GM21737 (cell line): ENCODE results near the gene SOX6.

Experiments used
- ATAC-seq: cut with Tn5 transposase; IDR thresholded peaks from one replicate; pipeline ENCODE4 v1.9.1; 2021; ENCODE audit warnings: mild to moderate bottlenecking, moderate library complexity; ENCODE audit not compliant: unreplicated experiment

SOX6 gene

DNA sequence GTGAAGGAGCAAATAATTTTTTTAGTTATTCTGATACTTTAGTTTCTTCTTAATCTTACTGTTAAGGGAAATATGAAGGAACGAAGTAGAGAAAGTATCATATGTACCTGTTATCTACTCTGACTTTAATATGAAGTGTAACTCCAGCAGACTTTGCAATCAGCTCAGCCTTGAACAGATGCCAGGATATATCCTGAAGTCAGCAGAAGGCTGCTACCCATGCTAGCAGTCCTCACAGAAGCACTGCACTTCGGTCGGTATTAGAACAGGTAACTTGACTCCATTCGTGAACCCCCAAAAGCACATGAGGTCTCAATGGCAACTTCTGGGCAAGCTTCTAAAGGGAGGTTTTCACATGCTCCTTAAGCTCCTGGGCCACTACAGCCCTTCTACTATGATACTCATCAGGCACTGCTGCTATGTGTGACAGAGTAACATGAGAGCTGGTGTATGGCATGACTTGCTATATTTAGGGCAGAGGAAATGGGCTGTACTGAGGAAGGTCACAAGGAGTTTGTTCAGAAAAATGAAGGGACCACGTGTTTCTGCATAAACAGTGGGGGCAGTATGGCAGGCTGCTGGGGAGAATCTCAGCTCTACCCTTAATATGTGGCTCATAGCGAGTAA is 344.1 kb downstream of the SOX6 start:
- no peak for ATAC-seq

GRCh38 chr11:16011396-16011795 is 344.9 kb downstream of the SOX6 start:
- ATAC-seq = no peak

DNA sequence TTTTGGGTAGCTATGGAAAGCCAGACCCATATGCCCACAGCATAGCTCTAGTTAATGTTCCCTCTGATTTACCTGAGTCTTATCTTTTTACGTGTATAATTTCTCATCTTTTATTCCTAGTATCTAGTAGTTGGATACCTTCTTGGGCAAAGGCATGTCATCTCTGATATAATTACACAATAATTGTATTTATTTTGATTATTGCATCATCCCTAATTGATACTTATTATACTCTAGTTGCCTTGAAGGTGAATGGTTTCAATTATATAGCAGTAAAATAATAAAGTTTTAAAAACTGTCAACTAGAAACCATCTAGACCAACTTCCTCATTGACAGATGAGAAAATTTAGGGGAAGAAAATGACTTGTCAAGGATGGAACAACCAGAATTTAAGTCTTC is 347.3 kb downstream of the SOX6 start:
- ATAC-seq = no peak

- no peak for ATAC-seq
Observed at GRCh38 chr11:16007514-16007913, 348.8 kb downstream of the SOX6 start.

DNA sequence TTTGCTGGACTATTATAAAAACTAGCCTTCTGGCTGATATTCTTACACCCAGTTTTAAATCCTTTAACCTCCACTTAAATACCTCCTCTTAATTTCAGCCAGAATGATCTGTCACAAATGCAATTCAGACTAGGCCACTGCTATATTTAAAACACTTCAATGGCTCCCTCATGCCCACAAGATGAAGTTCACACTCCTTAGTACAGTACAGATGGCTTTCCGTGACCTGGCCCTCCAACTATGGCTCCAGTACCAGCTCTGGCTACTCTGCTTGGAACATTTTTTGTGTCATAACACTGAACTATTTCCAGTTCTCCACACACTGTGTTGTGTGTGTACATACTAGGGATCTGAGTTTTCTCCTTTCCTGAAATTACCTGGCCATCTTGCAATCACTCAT is 353.4 kb downstream of the SOX6 start:
- no peak for ATAC-seq

DNA sequence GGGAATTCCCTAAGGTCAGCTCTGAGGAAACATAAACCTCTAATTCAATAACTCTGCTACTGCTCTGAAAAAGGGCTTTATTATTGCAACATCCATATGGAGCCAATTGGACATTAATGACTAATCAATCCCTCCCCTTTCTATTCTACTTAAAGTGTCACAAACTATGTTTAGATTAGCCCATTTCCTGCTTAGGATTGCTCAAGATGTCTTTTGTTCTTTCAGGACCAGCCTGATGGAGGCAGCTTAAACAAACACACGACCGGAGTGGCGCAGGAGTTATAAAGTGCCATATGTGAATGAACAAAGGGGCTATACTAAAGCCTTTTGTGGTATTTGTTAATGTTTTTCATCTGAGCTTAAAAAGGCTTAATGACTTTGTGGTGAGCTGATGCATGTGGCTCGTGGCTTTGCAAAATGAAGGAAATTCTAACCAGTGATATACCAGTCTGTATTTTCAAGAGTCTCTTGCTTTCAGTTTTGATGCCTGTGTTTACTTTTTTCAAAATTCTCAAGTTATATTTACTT is 354.4 kb downstream of the SOX6 start:
- no peak for ATAC-seq

DNA sequence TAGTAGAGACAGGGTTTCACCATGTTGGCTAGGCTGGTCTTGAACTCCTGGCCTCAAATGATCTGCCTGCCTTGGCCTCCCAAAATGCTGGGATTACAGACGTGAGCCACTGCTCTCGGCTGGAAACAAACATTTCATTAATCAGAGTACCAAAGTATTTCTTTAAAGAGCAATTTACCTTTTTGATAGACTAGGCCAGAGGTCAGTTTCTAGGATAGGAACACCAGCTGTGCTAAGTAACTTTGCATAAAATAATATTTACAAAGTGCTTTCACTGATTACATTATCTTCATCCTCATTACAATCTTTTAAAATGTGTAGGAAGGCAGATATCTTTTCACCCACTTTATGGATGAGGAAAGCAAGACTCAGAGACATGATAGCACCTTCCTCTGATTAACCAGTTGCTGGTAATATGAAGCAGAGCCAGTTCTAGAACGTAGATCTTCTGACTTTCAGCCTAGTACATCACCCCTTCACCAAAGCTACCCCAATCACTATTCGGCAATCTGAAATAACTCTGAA is 355.2 kb downstream of the SOX6 start:
- no peak for ATAC-seq

GRCh38 chr11:16000065-16000464 is 356.3 kb downstream of the SOX6 start:
- no peak for ATAC-seq

DNA sequence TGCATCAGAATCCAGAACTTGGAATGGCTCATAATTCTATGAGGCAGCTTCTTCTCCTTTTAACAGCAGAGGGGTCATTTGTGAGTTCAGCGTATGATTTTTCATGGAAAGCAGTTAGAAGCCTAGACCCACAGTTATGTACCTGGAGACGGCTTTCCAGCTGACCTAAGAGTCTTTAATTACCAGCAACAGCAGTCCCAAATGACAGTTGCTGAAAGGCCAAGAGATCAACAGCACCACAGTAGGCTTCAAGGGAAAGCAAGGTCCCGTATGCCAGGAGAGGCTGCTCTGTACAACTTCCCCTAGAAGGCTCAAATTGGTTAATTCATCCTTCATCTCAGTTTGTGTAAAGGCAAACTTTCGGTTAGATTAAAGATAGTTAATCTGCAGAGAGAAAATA is 363.0 kb downstream of the SOX6 start:
- ATAC-seq = no peak

GRCh38 chr11:15991215-15991614 is 365.1 kb downstream of the SOX6 start:
- no peak for ATAC-seq

GRCh38 chr11:15989685-15990084 is 366.7 kb downstream of the SOX6 start:
- no peak for ATAC-seq

DNA sequence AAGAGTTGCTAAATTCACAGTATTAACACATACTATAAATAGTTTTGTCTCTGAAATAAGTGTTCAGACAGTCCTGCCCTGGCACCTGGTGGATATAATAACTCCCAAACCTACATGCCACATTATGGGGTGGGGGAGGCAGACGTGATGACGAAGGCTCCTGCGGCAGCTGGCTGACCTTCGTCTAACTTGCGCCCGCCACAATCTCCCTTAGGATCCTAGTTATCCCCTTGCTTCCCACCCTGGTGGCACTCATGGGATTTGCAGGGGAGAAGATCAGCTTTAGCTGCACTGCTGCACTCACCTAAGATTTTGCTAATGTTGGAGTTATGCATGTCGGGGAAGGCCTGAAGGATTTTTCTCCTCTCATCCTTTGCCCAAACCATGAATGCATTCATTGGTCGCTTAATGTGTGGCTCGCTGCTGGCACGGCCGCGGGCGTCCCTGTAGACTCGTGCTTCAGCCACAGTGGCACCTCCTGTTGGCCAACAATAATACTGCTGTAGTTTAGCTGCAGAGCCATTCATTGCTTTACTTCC is 367.6 kb downstream of the SOX6 start:
- no peak for ATAC-seq

DNA sequence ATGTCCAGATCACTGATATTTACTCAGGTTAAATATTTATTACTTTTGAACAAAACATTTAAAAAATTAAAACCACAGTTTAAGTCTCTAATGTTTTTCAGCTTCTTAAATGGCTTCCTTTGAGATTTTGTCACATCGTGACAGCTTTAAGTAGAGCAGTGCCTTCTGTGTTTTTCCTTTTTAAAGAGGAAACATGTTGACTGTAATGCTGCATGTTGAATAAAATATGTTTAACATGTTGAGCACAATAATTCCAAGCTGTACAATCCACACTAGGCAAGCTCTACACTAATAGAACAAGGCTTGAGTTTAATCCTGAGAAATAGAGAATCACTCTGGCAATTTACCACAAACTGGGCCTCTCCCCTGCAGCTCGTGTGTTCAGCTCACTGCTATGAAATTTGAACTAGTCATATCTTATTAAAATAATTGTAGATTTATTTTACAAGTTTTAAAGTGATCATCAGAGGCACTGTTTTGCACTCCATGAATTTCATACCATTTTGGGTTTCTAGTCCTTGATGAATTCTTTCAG is 368.3 kb downstream of the SOX6 start:
- no peak for ATAC-seq

- no peak for ATAC-seq
Observed at GRCh38 chr11:15987046-15987445, 369.3 kb downstream of the SOX6 start.

GRCh38 chr11:15985860-15986139 is 370.5 kb downstream of the SOX6 start:
- no peak for ATAC-seq

GRCh38 chr11:15985127-15985859 is 371.1 kb downstream of the SOX6 start:
- ATAC-seq = no peak

DNA sequence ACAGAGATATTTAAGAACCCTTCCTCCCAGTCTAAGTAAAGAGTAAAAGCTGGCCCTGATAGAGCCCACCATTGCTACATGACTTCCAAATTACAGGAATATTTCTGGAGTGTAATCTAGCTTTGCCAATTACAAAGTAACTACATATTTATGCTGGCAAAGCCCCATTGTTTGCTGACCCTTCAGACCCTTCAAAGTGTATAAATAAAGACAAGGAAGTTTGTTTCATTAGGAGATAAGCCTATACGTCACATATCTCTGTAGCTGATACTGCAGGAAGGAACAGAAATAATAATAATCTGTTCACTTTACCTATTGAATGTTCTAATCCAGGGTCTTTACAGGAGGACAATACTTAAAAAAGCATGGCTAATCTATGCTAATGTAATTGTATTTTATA is 375.1 kb downstream of the SOX6 start:
- ATAC-seq = no peak

GRCh38 chr11:15977116-15977515 is 379.2 kb downstream of the SOX6 start:
- no peak for ATAC-seq

DNA sequence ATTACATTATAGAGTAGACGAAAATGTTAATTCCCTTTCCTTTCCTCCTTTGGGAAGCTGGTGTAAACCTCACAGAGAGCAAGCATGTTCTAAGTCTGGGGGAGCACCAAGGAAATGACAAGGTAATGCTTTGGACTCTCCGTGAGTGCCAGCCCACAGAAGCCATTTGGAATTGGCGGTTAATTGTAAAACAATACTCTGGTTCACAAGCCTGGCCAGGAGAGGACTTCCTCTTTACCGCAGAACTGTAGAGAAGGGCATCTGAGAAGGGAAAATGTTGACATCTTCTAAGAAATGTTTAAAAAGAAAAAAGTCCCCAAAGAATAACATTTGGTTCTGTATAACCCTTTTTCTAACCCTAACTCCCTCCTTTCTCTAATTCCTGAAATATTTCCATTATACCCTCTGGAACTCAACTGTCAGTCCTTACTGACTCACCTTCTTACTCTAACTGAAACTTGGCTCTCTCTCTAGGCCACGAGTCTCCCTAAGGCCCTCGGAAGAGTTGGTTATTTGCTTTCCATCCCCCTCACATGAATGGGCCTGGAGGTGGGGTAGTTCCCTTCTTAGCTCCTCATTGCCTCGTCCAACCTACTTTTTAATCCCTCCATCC is 379.8 kb downstream of the SOX6 start:
- no peak for ATAC-seq

GRCh38 chr11:15975742-15976141 is 380.6 kb downstream of the SOX6 start:
- ATAC-seq = no peak

DNA sequence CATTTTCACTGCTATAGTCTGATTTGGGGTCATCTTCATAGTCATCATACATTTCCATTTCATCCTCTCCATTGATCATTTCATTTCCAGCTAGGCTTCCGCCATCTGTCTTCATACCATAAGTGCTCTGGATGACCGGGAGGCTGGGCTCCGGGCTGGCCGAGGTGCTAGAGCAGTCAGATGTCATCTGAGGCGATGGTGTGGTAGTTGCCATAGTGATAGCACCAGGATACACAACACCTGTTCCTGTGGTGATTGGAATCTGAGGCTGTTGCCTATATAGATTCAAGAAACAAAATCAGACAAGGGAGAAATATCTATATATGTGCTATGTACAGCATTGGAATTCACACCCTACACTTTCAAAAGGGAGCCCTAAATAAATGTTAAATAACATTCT is 383.5 kb downstream of the SOX6 start:
- no peak for ATAC-seq

GRCh38 chr11:15971215-15971546 is 385.2 kb downstream of the SOX6 start:
- ATAC-seq = no peak
